ENCODE data around the gene NPIPA8.
"Not testable (repeated sequence)": the region's sequence is repeated elsewhere in the genome, so short reads cannot be mapped to it uniquely, and the experiment has no call there.

- not testable (repeated sequence) for TF ChIP-seq CTCF (IDR thresholded peaks at IDR 0.05 in 2 of 3, conservative IDR thresholded peaks at IDR 0.05 in 1 of 3; ENCODE audit: borderline replicate concordance in 1 of 3, insufficient read depth in 1 of 3, low read depth in 2 of 3, low read length in 2 of 3); POLR2AphosphoS5 (IDR thresholded peaks at IDR 0.05; ENCODE audit: low read depth, low read length); EZH2phosphoT487 (IDR thresholded peaks at IDR 0.05; ENCODE audit: borderline replicate concordance); CEBPB (IDR thresholded peaks at IDR 0.05; ENCODE audit: low read depth); REST (IDR thresholded peaks at IDR 0.05; ENCODE audit: low read depth); EZH2 (IDR thresholded peaks at IDR 0.05); POLR2A (IDR thresholded peaks at IDR 0.05; ENCODE audit: borderline replicate concordance, extremely low read depth, insufficient read depth, insufficient read length); ZNF274 (IDR thresholded peaks at IDR 0.05; ENCODE audit: low read depth, low read length); ELF1 (IDR thresholded peaks at IDR 0.05; ENCODE audit: borderline replicate concordance, low read depth)
These were observed 66.4 kb downstream of the NPIPA8 start for GRCh38 chr16:18270171-18270570.
